ENCODE results near the gene ZNHIT6.

Gene ZNHIT6

GRCh38 chr1:85621430-85621829, 86.8 kb downstream of the ZNHIT6 start:
- DNase-seq (ENCODE audit: low read depth): no peak

DNA sequence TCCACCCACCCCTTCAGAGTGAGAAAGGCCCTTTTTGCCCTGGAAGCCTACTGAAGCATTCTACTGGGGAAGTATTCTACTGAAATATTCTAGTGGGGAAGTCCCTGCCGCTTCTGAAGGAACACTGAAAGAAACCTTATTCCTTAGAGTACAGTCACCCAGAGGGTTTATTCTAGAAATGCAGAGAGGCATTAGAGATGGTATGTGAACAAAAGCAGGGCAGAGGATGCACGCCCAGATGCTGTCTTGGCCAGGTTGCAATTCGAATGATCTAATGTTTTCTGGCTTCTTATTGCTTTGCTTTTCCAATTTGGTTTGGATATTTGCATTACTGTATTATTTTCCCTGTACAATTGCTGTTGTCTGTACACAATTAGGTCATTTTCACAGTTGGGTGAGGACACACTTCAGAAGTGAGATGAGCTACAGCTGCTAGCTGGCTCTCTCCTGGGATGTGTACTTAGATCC, 90.6 kb downstream of the ZNHIT6 start:
- DNase-seq (ENCODE audit: low read depth): no peak

DNA sequence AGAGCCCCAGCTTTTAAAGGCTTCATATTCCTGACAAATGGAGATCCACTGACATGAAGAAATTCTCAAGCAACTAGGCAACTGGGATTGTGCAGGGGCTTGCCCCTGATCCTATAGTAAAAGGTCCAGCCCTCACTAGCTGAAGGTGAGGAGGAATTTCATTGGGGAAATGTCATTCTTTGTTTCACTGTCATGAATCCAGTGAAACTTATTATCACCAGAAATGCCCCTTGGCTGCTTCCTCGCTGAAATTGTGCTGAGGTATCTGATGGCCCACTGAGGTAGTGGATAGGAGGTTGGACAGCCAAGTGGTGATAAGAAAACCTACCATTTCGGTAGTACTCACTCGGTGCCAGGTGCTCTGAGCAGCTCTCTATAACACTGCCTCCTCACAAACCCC, 91.5 kb downstream of the ZNHIT6 start:
- no peak for DNase-seq (ENCODE audit: low read depth)

DNA sequence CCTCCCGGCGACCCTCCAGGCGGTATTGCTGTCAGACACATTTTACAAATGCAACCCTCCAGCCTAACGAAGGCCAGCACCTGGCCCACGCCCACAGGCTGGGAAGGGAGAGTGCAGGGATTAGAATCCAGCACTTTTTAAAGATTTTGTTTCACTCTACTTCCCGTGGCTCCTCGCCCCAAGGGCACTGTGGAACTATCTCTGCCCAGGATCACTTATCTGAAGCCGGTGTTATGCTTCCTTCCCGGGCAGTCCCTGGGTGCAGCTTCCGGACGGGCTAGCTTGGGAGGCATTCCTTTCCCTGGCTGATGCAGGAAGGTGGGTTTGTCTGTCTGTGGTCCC, 91.9 kb downstream of the ZNHIT6 start:
- DNase-seq (ENCODE audit: low read depth): no peak

GRCh38 chr1:85615586-85616363, 92.5 kb downstream of the ZNHIT6 start:
- no peak for DNase-seq (ENCODE audit: low read depth)

DNA sequence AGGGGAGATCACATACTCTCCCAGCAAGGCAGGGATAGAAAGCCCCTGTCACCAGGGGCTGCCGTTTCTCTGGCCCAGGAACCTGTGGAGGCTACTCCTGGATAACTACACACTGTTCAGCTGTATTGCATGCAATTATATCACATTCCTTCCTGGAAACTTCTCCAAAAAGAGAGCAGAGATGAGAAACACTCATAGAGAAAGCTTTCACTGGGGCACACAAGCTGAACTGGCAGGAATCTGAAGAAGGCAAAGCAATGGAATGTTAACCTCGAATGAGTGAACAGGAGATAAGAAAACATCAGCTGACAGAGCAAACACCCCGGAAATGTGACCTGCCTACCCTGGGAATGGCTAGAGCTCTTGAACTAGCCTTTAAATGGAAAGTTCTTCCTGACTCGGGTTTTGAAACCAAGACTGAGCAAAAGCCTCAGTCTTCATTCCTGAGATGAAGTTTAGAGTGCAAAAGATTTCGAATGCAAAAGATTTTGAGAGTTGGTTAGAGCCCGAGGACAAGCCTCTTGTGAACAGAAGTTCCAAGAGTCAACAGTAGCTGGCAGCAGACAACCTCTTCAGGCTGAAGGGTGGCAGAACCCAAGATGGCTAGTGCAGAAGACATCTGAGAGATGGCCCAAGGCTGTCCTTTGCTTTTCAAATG, 95.4 kb downstream of the ZNHIT6 start:
- peak; percentile 91 for DNase-seq (ENCODE audit: low read depth)

DNA sequence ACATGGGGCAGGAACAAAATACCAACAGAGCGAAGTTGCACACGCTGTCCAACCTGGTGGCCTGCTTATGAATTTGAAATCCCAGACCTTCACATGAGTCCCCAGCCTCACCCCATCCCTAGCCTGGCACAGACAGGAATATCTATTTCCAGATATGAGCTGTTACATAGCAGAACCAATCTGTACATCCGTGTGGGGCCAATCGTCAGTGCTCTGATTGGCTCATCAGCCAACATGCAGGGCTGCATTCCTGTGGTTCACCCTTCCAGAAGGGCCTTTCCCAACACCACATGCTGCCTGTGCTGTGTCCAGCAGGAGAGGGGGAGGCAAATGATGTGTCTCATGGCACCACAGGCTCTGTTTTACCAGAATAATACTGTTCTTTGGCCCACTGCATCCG, 96.4 kb downstream of the ZNHIT6 start:
- peak; percentile 98 for DNase-seq (ENCODE audit: low read depth)

DNA sequence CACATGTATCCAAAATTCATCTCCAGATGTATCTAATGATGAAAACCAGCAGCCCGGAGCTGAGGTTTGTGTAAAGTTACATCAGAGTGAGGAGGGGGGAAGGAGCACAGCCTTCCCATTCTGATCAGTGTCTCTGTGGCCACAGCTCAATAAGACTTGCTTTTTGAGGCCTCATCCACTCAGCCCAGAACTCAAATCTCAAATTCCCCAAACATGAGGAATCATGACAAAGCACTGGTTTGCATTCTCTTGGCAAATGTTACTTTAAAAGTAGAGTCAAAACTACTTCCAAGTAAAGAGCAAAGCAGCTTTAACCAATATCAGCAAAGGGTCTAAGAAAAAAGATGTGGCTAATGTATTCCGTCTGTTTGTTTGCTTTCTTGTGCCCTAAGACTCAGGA, 96.8 kb downstream of the ZNHIT6 start:
- DNase-seq (ENCODE audit: low read depth): peak; percentile 77

DNA sequence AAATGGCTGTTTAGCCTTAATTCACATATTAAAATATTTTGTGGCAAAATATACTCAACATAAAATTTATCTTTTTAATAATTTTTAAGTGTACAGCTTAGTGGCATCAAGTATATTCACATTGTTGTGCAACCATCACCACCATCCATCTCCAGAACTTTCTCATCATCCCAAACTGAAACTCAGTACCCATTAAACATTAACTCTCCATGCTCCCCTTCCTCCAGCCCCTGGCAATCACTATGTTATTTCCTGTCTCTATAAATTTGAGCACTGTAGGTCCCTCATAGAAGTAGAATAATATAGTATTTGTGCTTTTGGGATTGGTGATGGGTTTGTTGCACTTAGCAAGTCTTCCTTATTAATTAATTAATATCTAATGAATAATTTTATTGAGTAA, 98.3 kb downstream of the ZNHIT6 start:
- no peak for DNase-seq (ENCODE audit: low read depth)

DNA sequence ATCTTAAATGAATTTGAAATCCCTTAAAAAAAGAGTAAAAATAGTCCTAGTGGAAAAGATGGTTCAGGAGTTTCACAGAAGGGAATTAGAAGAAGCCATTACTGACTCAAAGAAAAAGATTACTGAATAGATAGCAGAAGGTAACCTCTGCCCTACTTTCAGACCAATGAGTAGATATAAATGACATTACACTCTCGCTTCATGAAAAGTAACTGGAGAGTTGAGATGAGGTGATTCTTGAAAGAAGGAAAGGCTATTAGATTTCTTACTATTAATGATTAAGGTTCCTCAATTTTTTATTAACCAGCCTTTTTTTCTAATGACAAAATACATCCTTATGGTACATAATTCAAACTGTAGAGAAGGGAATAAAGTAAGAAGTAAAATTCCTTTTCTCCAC, 99.4 kb downstream of the ZNHIT6 start:
- DNase-seq (ENCODE audit: low read depth): no peak

DNA sequence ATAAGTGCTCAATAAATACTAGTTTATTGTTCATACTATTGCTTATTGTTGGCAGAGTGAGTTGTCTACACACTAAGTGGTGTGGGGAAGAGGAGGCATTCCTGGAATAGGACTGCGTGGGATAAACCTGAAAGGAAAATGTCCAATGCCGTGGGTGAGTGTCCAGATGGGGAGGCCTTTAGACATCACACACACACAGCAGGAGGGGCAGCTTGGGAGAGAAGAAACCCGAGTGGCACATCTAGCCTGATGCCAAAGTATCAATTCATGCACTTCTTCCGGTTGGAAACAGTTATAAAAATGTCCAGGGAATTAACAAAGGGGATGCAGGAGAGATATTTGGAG, 100.3 kb downstream of the ZNHIT6 start:
- DNase-seq (ENCODE audit: low read depth): no peak

DNA sequence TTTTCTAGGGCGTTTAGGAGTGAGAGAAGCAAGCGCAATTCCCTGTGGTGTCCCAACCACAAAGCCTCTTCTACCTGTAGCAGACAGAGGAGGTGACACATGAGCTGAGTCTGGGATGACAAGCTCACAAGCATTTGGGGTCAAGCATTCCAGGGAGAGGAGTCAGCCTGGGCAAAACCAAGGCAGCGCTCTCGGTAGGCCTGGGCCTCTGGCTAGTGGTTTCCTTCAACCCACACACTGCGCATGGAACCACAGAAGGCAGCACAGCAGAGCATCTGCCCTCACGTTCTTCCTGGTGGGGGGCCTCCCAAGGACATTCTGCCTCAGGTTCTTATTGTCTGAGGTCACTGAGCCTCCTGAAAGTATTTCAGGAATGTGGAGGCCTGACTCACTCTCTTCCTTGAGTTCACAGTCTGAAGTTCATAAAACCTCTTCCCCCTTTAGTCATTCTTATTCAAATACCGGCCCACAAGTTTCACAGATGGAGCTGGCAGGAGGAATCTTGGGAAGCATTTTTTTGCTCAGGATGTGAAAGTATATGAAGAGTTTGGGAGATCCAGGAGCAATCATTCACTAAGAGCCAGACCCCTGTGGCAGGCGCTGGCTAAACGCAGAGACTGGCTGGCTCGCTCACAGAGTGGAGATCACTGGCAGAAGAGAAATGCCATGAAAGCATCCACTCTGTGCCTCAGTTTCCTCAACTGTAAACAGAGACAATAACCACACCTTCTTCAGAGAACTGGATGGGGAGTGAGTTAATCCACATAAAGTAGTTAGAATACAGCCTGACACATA, 100.9 kb downstream of the ZNHIT6 start:
- DNase-seq (ENCODE audit: low read depth): peak; percentile 99

- DNase-seq (ENCODE audit: low read depth): no peak
These were observed 101.8 kb downstream of the ZNHIT6 start for GRCh38 chr1:85606414-85606800.

GRCh38 chr1:85605484-85606413, 102.5 kb downstream of the ZNHIT6 start:
- no peak for DNase-seq (ENCODE audit: low read depth)

DNA sequence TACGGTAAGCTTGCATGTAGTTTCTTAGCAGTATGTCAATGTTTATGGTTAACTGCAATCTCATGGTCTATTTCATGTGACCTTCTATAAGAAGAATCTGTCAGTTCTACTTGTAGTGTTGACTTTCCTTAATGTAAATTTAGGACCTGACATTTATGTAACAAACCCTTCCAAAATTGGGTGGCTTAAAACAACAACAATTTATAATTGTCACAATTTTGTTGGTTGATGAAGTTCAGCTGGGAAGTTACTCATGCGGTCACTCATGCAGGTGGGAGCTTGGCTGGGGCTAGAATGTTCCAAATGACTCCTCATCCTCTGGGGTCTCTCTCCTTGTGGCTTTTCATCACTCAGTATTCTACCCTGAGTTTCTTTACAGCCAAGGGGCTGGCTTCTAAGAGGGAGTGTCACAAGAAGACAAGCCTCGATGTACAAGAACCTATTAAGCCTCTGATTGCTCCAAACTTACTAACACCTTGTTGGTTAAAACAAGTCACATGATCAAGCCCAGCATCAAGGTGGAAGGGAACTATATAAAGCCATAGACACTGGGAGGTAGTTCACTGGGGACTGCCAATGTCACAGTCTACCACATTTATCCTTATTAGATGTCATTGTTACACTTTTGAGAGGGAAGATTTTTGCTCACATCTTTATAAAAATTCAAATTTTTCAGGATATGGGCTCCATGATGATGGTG, 103.8 kb downstream of the ZNHIT6 start:
- no peak for DNase-seq (ENCODE audit: low read depth)

DNA sequence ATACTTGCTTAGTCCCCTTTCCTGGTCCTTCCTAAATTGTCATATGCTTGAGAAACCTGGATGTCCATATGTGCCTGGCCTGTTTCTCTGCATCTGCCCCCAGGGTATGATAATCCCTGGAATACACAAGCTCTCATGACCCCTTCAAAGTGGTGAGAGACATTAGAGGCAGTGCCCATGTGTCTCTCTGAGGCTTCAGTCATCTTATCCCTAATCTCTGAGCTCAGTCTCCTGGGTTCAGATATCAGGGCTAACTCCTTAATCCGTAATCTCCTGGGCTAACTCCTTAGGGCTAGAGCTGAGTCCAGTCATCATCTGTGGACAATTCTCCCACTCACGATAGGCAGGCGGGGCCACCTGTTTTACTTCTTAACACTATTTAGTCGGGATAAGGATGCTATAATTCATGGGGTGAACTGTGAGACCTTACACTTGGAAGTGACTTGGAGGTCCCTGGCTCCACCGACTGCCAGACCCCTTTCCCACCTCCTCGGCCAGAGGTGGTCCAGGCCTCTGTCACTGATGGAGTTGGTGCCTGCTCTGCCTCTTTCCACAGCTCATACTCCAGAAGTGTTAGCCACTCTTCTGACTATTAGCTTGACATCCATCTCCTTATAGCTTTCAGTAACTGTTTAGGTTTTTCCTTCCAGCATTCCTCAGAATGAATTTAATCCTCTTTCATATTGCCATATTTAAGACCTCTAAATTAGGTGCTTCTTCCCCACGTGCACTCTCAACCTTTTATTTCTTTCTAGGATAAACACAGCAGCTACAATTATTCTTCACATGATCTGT, 105.0 kb downstream of the ZNHIT6 start:
- no peak for DNase-seq (ENCODE audit: low read depth)

GRCh38 chr1:85602571-85602970, 105.7 kb downstream of the ZNHIT6 start:
- DNase-seq (ENCODE audit: low read depth): no peak

DNA sequence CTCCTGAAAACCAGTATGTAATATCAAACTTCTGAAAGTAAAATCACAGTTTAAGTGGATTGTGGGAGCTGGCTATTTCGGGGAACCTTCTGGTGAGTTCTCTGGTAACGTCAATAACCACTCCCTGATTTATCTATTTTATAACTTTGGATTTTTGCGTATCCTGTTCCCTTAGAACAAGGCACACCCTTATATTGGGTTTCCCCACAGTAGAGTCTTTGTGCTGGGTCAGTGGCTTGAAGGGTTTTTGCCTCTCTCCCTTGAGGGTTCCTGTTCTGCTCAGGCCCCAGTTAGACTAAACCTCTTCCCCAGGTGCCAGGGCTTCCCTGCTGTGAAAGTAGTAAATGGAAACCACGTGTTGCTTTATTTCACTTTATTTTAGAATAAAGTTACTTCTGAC, 106.3 kb downstream of the ZNHIT6 start:
- no peak for DNase-seq (ENCODE audit: low read depth)

GRCh38 chr1:85599681-85600080, 108.6 kb downstream of the ZNHIT6 start:
- DNase-seq (ENCODE audit: low read depth): no peak
